OCI-LY3 (cell line): ENCODE results near the gene PPP1R9A.

Experiments used
- H2AFZ ChIP-seq: fragments of 200-600, 300-600 bp; shearing (Covaris generic); 2 replicates; pipeline ENCODE4 v1.6.0; 2014; ENCODE audit warnings: antibody characterized with exemption, low read depth, low read length
- H3K27ac ChIP-seq: fragments of 200-600, 300-600 bp; sonication (generic); 2 replicates; pipeline ENCODE4 v1.5.1; 2014; ENCODE audit warnings: mild to moderate bottlenecking, low read length, moderate library complexity, mixed read lengths
- H3K27me3 ChIP-seq: fragments of 200-600, 300-600 bp; sonication (generic); 2 replicates; pipeline ENCODE4 v1.6.1; 2014; ENCODE audit warnings: low read depth, low read length, mixed read lengths
- H3K36me3 ChIP-seq: fragments of 200-600, 300-600 bp; sonication (generic); replicated peaks from 2 replicates; pipeline ENCODE3; 2014; ENCODE audit warnings: low read depth, low read length, mixed read lengths
- H3K4me1 ChIP-seq: fragments of 300-600, 200-600 bp; sonication (generic); 2 replicates; pipeline ENCODE4 v1.6.1; 2014; ENCODE audit warnings: low read length, mixed read lengths
- H3K4me2 ChIP-seq: fragments of 200-600, 300-600 bp; sonication (generic); 2 replicates; pipeline ENCODE4 v1.6.1; 2014; ENCODE audit warnings: low read length, mixed read lengths
- H3K4me3 ChIP-seq: fragments of 300-600, 200-600 bp; sonication (generic); 2 replicates; pipeline ENCODE4 v1.5.1; 2014; ENCODE audit warnings: antibody characterized with exemption, mild to moderate bottlenecking, low read length, moderate library complexity
- H3K79me2 ChIP-seq: fragments of 300-600, 200-600 bp; shearing (Covaris generic); 2 replicates; pipeline ENCODE4 v1.6.1; 2014; ENCODE audit warnings: mild to moderate bottlenecking, low read length, mixed read lengths
- H3K9ac ChIP-seq: fragments of 300-600, 200-600 bp; shearing (Covaris generic); 2 replicates; pipeline ENCODE4 v1.6.0; 2014; ENCODE audit warnings: mild to moderate bottlenecking, low read length, moderate library complexity
- H3K9me3 ChIP-seq: fragments of 200-600, 300-600 bp; shearing (Covaris generic); 2 replicates; pipeline ENCODE4 v1.6.1; 2014; ENCODE audit warnings: low read length, mixed read lengths; ENCODE audit not compliant: insufficient read depth
- H4K20me1 ChIP-seq: fragments of 200-600, 300-600 bp; sonication (generic); 2 replicates; pipeline ENCODE4 v1.6.1; 2016; ENCODE audit warnings: low read length, mixed read lengths; ENCODE audit not compliant: insufficient read depth
- EZH2phosphoT487 ChIP-seq: fragments of 200-600 bp; shearing (Covaris generic); IDR thresholded peaks from 2 replicates; pipeline ENCODE4 v1.6.1; 2018; ENCODE audit warnings: antibody characterized with exemption, mixed run types, low read depth
- TF ChIP-seq, protein P1 (sequence below): fragments of 200-600, 300-600 bp; sonication (generic); IDR thresholded peaks from 2 replicates; pipeline ENCODE4 v1.5.1; 2014; ENCODE audit warnings: antibody characterized with exemption, low read length, low read depth

The PPP1R9A gene

GRCh38 chr7:94969434-94970084 is 62.2 kb downstream of the PPP1R9A start:
- no peaks in the 10 kb centered on the region for H3K27me3 ChIP-seq
- H3K4me3 ChIP-seq: no peak overlapping the region
- TF ChIP-seq, protein P1, sequence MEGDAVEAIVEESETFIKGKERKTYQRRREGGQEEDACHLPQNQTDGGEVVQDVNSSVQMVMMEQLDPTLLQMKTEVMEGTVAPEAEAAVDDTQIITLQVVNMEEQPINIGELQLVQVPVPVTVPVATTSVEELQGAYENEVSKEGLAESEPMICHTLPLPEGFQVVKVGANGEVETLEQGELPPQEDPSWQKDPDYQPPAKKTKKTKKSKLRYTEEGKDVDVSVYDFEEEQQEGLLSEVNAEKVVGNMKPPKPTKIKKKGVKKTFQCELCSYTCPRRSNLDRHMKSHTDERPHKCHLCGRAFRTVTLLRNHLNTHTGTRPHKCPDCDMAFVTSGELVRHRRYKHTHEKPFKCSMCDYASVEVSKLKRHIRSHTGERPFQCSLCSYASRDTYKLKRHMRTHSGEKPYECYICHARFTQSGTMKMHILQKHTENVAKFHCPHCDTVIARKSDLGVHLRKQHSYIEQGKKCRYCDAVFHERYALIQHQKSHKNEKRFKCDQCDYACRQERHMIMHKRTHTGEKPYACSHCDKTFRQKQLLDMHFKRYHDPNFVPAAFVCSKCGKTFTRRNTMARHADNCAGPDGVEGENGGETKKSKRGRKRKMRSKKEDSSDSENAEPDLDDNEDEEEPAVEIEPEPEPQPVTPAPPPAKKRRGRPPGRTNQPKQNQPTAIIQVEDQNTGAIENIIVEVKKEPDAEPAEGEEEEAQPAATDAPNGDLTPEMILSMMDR: no peak
- no peak for TF ChIP-seq EZH2phosphoT487
- no peaks in the 10 kb centered on the region for H4K20me1 ChIP-seq
- H3K36me3 ChIP-seq: no peaks in the 10 kb centered on the region
- H3K4me2 ChIP-seq: no peak overlapping the region
- no peak overlapping the region for H2AFZ ChIP-seq
- H3K27ac ChIP-seq: no peak overlapping the region
- H3K9me3 ChIP-seq: no peaks in the 10 kb centered on the region
- no peaks in the 10 kb centered on the region for H3K79me2 ChIP-seq
- no peaks in the 10 kb centered on the region for H3K4me1 ChIP-seq
- H3K9ac ChIP-seq: no peak overlapping the region

GRCh38 chr7:94970085-94970576 is 62.7 kb downstream of the PPP1R9A start:
- no peak overlapping the region for H2AFZ ChIP-seq
- no peak overlapping the region for H3K9ac ChIP-seq
- no peaks in the 10 kb centered on the region for H3K4me1 ChIP-seq
- no peak for TF ChIP-seq EZH2phosphoT487
- TF ChIP-seq, protein P1: no peak
- no peaks in the 10 kb centered on the region for H3K36me3 ChIP-seq
- H3K27ac ChIP-seq: no peak overlapping the region
- H3K27me3 ChIP-seq: no peaks in the 10 kb centered on the region
- no peak overlapping the region for H3K4me2 ChIP-seq
- H3K4me3 ChIP-seq: no peak overlapping the region
- no peaks in the 10 kb centered on the region for H3K9me3 ChIP-seq
- no peaks in the 10 kb centered on the region for H4K20me1 ChIP-seq
- H3K79me2 ChIP-seq: no peaks in the 10 kb centered on the region

DNA sequence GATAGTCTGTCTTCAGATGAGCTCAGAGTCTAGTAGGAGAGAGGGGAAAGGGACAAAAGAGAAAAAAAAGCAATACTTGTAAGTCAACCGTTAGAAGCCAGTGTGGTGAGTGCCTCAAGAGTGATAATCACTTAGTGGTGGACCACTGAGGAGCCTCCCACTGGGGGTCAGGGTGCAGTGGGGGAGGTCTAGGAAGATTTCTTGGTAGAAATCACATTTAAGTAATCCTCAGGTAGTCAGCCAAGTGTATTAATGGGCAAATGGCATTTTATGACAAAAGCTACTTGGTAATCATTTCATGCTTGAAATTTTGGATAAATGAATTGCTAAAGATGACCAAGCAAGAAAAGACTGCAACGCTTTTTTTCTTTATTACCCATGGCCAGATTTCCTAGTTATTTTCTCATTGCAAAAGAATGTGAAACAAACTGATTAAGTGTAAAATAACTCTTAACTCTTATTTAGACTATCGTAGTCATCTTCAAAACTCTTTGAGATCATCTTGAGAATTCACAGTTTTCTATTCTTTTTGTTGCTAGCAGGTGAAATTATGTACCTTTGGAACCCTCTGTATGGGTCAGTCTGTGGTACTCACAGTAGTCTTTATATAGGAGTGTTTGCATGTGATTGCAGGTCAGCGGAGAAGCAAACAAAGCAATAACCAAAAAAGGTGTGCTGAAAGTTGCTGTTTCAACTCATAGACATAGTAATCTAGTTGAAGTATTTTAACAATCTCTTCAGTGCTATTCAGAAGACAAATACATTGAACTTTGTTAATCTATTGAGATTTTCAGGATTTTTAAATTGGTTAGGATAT is 63.9 kb downstream of the PPP1R9A start:
- H3K4me2 ChIP-seq: no peak overlapping the region
- H3K4me1 ChIP-seq: peaks cover 6% of the 10 kb centered on the region

DNA sequence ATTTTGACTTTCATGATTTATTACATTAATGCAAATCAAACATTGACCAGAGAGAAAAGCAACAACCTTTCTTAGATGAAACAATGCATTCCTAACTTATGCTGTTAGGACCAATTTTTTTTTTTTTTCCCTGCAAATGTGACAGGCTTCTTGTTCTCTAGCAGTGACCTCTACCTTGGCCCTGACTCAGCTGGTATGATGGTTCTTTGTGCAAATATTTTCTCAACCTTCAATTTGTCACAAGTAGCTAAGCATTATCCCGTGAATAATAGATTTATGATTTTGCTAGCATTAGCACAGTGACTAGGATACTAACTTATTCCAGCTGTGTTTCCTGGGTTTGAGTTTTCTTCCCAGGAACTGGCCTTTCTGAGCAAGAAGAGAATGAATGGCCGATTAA is 64.9 kb downstream of the PPP1R9A start:
- TF ChIP-seq, protein P1: no peak
- TF ChIP-seq EZH2phosphoT487: no peak
- peaks cover 6% of the 10 kb centered on the region for H3K4me1 ChIP-seq
- H3K9ac ChIP-seq: no peak overlapping the region
- no peaks in the 10 kb centered on the region for H3K27me3 ChIP-seq
- no peaks in the 10 kb centered on the region for H3K36me3 ChIP-seq
- H3K79me2 ChIP-seq: no peaks in the 10 kb centered on the region
- no peak overlapping the region for H3K4me2 ChIP-seq
- H4K20me1 ChIP-seq: no peaks in the 10 kb centered on the region
- no peak overlapping the region for H3K27ac ChIP-seq
- H2AFZ ChIP-seq: no peak overlapping the region
- H3K4me3 ChIP-seq: no peak overlapping the region
- no peaks in the 10 kb centered on the region for H3K9me3 ChIP-seq

More for the DNA sequence above, 63.9 kb downstream of the PPP1R9A start:
- TF ChIP-seq, protein P1: no peak
- no peak for TF ChIP-seq EZH2phosphoT487
- Histone ChIP-seq H3K36me3 (no peaks in the 10 kb centered on the region), H3K27ac (no peak overlapping the region), H3K27me3 (no peaks in the 10 kb centered on the region), H3K4me3 (no peak overlapping the region), H2AFZ (no peak overlapping the region), H4K20me1 (no peaks in the 10 kb centered on the region), H3K9me3 (no peaks in the 10 kb centered on the region), H3K9ac (no peak overlapping the region), H3K79me2 (no peaks in the 10 kb centered on the region)
